HepG2 (cell line): Measurements from ENCODE around the gene NEURL2. TPM values are rescaled to one million over a fixed set of nuclear protein-coding genes. Genes with fewer than 3 reads are reported as not detected.

Experiments
- CENPX ChIP-seq: sonication (generic); formaldehyde crosslinking; IDR thresholded peaks from 2 replicates; pipeline ENCODE4 v1.9.0; 2021; ENCODE audit warnings: mild to moderate bottlenecking, missing genetic modification reagents, moderate library complexity
- DMAP1 ChIP-seq: IDR thresholded peaks from 2 replicates; pipeline ENCODE4 v1.6.1; 2016
- FIP1L1 ChIP-seq: fragments of 200-400 bp; formaldehyde crosslinking; IDR thresholded peaks from 2 replicates; pipeline ENCODE4 v1.6.1; 2018; ENCODE audit warnings: low read depth, mild to moderate bottlenecking, low read length, moderate library complexity, borderline replicate concordance; ENCODE audit not compliant: insufficient read depth
- FOXA3 ChIP-seq: IDR thresholded peaks from 2 replicates; pipeline ENCODE4 v1.6.1; 2016; ENCODE audit warnings: missing genetic modification reagents, missing compliant biosample characterization
- MIER2 ChIP-seq: IDR thresholded peaks from 2 replicates; pipeline ENCODE4 v1.6.1; 2016; ENCODE audit warnings: missing biosample characterization, missing genetic modification reagents
- MTF2 ChIP-seq: sonication (generic); formaldehyde crosslinking; IDR thresholded peaks from 2 replicates; pipeline ENCODE4 v1.5.0; 2020; ENCODE audit warnings: missing genetic modification reagents, borderline replicate concordance
- MXD4 ChIP-seq: IDR thresholded peaks from 2 replicates; pipeline ENCODE4 v1.6.1; 2016; ENCODE audit warnings: mild to moderate bottlenecking, missing biosample characterization, missing genetic modification reagents
- MXI1 ChIP-seq: IDR thresholded peaks from 3 replicates; pipeline ENCODE4 v1.6.1; 2012; ENCODE audit warnings: low read depth, low read length, inconsistent platforms, borderline replicate concordance
- NRL ChIP-seq: sonication (generic); formaldehyde crosslinking; IDR thresholded peaks from 2 replicates; pipeline ENCODE4 v1.5.0; 2020; ENCODE audit warnings: missing genetic modification reagents, mild to moderate bottlenecking, moderate library complexity, borderline replicate concordance
- PHB2 ChIP-seq: fragments of 450-650 bp; IDR thresholded peaks from 2 replicates; pipeline ENCODE4 v1.6.1; 2018; ENCODE audit not compliant: partially characterized antibody
- SRY ChIP-seq: sonication (generic); formaldehyde crosslinking; IDR thresholded peaks from 2 replicates; pipeline ENCODE4 v1.8.0; 2022; ENCODE audit warnings: mild to moderate bottlenecking, missing genetic modification reagents
- TBX2 ChIP-seq: sonication (generic); formaldehyde crosslinking; IDR thresholded peaks from 2 replicates; pipeline ENCODE4 v1.5.0; 2020; ENCODE audit warnings: missing genetic modification reagents, mild to moderate bottlenecking, borderline replicate concordance
- THYN1 ChIP-seq: sonication (generic); formaldehyde crosslinking; IDR thresholded peaks from 2 replicates; pipeline ENCODE4 v1.8.1; 2023; ENCODE audit warnings: low read depth, mild to moderate bottlenecking, moderate library complexity, missing genetic modification reagents, borderline replicate concordance
- ZBTB8A ChIP-seq: sonication (generic); formaldehyde crosslinking; IDR thresholded peaks from 2 replicates; pipeline ENCODE4 v1.4.0; 2020; ENCODE audit warnings: mild to moderate bottlenecking, low read depth, missing genetic modification reagents, borderline replicate concordance
- ZFX ChIP-seq: sonication (generic); formaldehyde crosslinking; IDR thresholded peaks from 2 replicates; pipeline ENCODE4 v1.4.0; 2020; ENCODE audit warnings: mild to moderate bottlenecking, low read depth, missing genetic modification reagents, moderate library complexity
- ZNF20 ChIP-seq: sonication (generic); formaldehyde crosslinking; IDR thresholded peaks from 2 replicates; pipeline ENCODE4 v1.4.0; 2020; ENCODE audit warnings: mild to moderate bottlenecking, moderate library complexity, missing genetic modification reagents
- ZNF24 ChIP-seq: fragments of 450-650 bp; IDR thresholded peaks from 2 replicates; pipeline ENCODE4 v1.6.1; 2017; ENCODE audit warnings: antibody characterized with exemption, mild to moderate bottlenecking
- ZNF563 ChIP-seq: sonication (generic); formaldehyde crosslinking; IDR thresholded peaks from 2 replicates; pipeline ENCODE4 v1.8.0; 2022; ENCODE audit warnings: mild to moderate bottlenecking, moderate library complexity, missing genetic modification reagents
- ZNF569 ChIP-seq: sonication (generic); formaldehyde crosslinking; IDR thresholded peaks from 2 replicates; pipeline ENCODE4 v1.5.0; 2020; ENCODE audit warnings: mild to moderate bottlenecking, missing genetic modification reagents, moderate library complexity, borderline replicate concordance
- polyA plus RNA-seq, 8 experiments: library from polyadenylated mRNA; depleted of rRNA in 3 of 8; stranded (reverse) in 7 of 8; unstranded in 1 of 8; fragments of >200 nt; fragmentation: Illumina TruSeq in 4 of 8; extraction: Trizol in 4 of 8; gene quantifications; 2 replicates each; pipeline versions ENCODE4 v1.2.1 to v1.2.3, GENCODE V29; 2011 to 2016; ENCODE audit warnings: low read depth in 4 of 8, missing spikeins in 1 of 8, mixed read lengths in 1 of 8; ENCODE audit not compliant: insufficient read depth in 1 of 8
- total RNA-seq, 5 experiments: library from RNA; depleted of rRNA; stranded (reverse); fragments of >200 nt; fragmentation: Illumina TruSeq; extraction: Trizol; gene quantifications; 2 replicates each; pipeline ENCODE4 v1.2.3, GENCODE V29; 2016; ENCODE audit warnings: low read depth in 1 of 5
- TF ChIP-seq, protein P1 (sequence below): sonication (generic); formaldehyde crosslinking; IDR thresholded peaks from 2 replicates; pipeline ENCODE4 v1.8.1; 2022; ENCODE audit warnings: low read depth, mild to moderate bottlenecking, missing genetic modification reagents
- TF ChIP-seq, protein P2 (sequence below): sonication (generic); formaldehyde crosslinking; IDR thresholded peaks from 2 replicates; pipeline ENCODE4 v1.8.1; 2023; ENCODE audit warnings: missing genetic modification reagents, mild to moderate bottlenecking, borderline replicate concordance
- TF ChIP-seq, protein P3 (sequence below): sonication (generic); formaldehyde crosslinking; IDR thresholded peaks from 2 replicates; pipeline ENCODE4 v1.4.0; 2020; ENCODE audit warnings: missing genetic modification reagents

NEURL2 gene
- total and polyA plus RNA-seq, 2 of the 13 experiments (the other 11 are each of a cell fraction or from before 2014, with no cell fraction given), result 7.2 to 9.7 TPM

DNA sequence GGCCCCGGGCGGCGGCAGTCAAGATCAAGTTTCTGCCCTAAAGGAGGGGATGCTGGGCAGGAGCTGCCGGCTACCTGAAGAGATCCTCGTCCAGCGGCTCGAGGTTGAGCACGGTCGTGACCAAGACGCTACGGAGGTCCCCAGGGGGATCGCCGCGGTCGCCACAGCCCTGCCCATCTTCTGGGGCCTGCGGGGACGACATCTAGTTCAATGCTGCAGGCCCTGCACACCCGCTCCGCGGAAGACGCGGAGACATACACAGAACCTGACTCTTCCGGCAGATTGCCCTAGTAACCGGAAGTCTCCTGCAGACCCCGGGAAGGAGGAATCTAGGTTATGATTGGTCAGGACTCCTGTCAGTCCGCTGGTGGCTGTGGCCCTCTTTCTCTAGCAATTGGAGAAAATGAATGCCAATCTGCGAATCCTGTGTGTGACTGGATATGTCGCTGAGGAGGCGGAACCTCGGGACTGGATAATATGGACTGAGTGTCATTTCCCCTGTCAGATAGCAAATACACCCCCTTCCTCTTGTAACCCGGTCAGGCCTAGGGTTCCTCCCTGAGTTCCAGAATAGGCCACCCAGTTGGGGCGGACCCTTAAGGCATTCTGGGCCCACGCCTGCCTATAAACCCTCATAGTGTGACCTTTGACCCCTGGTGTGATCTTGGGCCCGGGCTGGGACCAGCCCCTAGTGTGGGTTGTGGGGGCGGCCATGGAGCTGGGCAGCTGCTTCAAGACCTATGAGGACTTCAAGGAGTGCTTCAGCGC, 33.7 kb downstream of the NEURL2 start, which contains the start of the genes ACOT8 and ZSWIM3 (continued):
- TF ChIP-seq, protein P1, sequence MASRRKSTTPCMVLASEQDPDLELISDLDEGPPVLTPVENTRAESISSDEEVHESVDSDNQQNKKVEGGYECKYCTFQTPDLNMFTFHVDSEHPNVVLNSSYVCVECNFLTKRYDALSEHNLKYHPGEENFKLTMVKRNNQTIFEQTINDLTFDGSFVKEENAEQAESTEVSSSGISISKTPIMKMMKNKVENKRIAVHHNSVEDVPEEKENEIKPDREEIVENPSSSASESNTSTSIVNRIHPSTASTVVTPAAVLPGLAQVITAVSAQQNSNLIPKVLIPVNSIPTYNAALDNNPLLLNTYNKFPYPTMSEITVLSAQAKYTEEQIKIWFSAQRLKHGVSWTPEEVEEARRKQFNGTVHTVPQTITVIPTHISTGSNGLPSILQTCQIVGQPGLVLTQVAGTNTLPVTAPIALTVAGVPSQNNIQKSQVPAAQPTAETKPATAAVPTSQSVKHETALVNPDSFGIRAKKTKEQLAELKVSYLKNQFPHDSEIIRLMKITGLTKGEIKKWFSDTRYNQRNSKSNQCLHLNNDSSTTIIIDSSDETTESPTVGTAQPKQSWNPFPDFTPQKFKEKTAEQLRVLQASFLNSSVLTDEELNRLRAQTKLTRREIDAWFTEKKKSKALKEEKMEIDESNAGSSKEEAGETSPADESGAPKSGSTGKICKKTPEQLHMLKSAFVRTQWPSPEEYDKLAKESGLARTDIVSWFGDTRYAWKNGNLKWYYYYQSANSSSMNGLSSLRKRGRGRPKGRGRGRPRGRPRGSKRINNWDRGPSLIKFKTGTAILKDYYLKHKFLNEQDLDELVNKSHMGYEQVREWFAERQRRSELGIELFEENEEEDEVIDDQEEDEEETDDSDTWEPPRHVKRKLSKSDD (CRISPR knock-in tag), result no peak
- TF ChIP-seq ZNF24 (peak; percentile 35; the same call in 1 of the 2 replicates), FOXA3 (CRISPR knock-in tag) (0 out of 2 replicates have a peak, but pooled peaks have one; percentile 37), CENPX (no peak), ZNF569 (CRISPR knock-in tag) (no peak), FIP1L1 (no peak), PHB2 (no peak), MIER2 (CRISPR knock-in tag) (peak; percentile 48; the same call in 1 of the 2 replicates), ZBTB8A (CRISPR knock-in tag) (peak; percentile 75; the same call in 1 of the 2 replicates), DMAP1 (peak; percentile 90), ZNF563 (CRISPR knock-in tag) (0 out of 2 replicates have a peak, but pooled peaks have one; percentile 16), MXI1 (peak; percentile 82; the same call in 2 of the 3 replicates), SRY (CRISPR knock-in tag) (peak; percentile 63; the same call in 1 of the 2 replicates), THYN1 (CRISPR knock-in tag) (no peak), ZNF20 (CRISPR knock-in tag) (peak; percentile 84; the same call in 1 of the 2 replicates), ZFX (CRISPR knock-in tag) (peak; percentile 97), MTF2 (CRISPR knock-in tag) (no peak), NRL (no peak; the same call in 1 of the 2 replicates), TBX2 (peak; percentile 93), MXD4 (CRISPR knock-in tag) (peak; percentile 97)
- TF ChIP-seq, protein P2, sequence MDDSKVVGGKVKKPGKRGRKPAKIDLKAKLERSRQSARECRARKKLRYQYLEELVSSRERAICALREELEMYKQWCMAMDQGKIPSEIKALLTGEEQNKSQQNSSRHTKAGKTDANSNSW (CRISPR knock-in tag), result no peak; the same call in 1 of the 2 replicates
- TF ChIP-seq, protein P3, sequence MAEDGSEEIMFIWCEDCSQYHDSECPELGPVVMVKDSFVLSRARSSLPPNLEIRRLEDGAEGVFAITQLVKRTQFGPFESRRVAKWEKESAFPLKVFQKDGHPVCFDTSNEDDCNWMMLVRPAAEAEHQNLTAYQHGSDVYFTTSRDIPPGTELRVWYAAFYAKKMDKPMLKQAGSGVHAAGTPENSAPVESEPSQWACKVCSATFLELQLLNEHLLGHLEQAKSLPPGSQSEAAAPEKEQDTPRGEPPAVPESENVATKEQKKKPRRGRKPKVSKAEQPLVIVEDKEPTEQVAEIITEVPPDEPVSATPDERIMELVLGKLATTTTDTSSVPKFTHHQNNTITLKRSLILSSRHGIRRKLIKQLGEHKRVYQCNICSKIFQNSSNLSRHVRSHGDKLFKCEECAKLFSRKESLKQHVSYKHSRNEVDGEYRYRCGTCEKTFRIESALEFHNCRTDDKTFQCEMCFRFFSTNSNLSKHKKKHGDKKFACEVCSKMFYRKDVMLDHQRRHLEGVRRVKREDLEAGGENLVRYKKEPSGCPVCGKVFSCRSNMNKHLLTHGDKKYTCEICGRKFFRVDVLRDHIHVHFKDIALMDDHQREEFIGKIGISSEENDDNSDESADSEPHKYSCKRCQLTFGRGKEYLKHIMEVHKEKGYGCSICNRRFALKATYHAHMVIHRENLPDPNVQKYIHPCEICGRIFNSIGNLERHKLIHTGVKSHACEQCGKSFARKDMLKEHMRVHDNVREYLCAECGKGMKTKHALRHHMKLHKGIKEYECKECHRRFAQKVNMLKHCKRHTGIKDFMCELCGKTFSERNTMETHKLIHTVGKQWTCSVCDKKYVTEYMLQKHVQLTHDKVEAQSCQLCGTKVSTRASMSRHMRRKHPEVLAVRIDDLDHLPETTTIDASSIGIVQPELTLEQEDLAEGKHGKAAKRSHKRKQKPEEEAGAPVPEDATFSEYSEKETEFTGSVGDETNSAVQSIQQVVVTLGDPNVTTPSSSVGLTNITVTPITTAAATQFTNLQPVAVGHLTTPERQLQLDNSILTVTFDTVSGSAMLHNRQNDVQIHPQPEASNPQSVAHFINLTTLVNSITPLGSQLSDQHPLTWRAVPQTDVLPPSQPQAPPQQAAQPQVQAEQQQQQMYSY (CRISPR knock-in tag), result peak; percentile 77; the same call in 1 of the 2 replicates
